NCI-H748 (cell line): ENCODE data around the gene METAP1.
"Not testable (repeated sequence)": the region's sequence is repeated elsewhere in the genome, so short reads cannot be mapped to it uniquely, and the experiment has no call there.

Source experiments
- DNase-seq: peaks from one replicate; lab custom pipeline; 2025; ENCODE audit not compliant: unreplicated experiment; lab: John Stamatoyannopoulos, UW

Gene METAP1

DNA sequence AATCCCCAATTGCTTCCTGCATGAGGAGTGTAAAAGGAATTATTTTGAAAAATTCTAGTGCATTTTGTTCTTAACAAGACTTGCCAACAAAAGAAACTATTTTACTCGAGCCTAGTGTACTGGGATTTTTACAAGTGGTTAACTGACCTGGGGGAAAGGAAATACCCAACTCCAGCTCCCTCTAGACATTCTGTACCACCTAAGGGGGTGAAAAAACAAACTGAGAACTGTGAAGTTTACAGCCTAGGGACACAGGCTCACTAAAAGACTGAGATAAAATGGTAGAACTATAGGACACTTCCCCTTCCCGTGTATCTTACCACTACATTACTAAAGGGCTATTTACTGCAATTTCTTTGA lies 95.7 kb downstream of the METAP1 start:
- no peak for DNase-seq

GRCh38 chr4:99091841-99092240 lies 96.3 kb downstream of the METAP1 start:
- DNase-seq, result not testable (repeated sequence)

DNA sequence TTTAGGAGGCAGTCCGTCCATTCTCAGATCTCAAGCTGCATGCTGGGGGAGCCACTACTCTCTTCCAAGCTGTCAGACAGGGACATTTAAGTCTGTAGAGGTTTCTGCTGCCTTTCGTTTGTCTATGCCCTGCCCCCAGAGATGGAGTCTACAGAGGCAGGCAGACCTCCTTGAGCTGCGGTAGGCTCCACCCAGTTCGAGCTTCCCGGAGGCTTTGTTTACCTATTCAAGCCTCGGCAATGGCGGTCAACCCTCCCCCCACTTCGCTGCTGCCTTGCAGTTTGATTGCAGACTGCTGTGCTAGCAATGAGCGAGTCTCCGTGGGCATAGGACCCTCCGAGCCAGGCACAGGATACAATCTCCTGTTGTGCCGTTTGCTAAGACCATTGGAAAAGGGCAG lies 103.8 kb downstream of the METAP1 start:
- peak; percentile 60 for DNase-seq

GRCh38 chr4:99099814-99100213 lies 104.3 kb downstream of the METAP1 start:
- not testable (repeated sequence) for DNase-seq

DNA sequence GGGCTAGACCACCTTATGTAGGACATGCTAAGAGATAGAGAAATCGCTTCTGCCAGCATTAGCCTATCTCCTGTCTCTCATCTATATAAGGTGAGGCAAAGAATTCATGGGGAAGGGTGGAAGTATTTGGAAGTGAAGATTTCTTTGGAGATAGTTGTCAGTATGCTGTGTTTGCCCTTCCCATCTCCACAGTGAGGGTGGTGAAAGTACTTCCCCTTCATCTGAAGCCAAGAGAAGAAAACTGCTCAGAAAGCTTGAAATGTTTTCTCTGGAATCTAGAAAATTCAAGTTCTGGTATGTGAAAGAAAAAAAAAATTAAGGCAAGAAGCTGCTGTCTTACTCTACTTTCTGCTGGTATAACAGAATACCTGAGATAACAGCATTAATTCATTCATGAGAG lies 105.4 kb downstream of the METAP1 start:
- DNase-seq, result no peak

DNA sequence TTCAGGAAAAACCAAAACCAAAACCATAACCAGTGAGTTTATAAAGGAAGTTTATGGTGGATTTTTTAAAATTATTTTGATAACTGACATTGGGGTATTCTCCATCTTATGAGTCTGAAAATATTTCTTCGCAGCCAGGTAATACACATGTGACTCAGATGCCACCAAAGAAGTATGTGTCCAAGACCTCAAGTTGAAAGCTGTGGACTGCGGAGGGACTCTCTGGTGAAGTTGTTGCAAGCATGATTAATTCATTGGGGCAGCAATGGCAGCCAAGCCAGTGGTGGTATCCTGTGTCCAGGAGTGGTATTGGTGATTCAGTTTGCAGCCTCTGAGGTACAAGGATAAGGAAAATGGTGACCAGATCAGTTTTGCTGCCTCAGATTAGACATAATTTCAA lies 107.1 kb downstream of the METAP1 start:
- DNase-seq, result no peak

DNA sequence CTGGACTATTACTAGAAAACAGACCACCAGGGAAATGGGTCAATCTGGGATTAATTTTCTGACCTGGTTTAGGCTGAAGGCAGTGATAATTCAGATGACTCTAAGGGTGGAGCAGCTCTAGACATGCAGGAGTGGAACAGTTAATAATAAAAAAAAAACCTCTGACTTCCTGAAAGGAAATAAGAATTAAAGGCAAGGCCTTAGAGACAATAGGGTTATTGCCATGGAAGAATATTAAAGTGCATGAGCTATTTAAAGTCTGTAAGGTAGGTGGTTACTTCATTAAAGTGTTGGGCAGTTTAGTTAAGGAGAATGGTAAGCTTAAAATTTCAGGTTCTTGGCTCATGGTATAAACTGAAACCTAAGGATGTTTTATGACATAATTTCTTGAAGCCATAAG lies 107.6 kb downstream of the METAP1 start:
- DNase-seq, result no peak

DNA sequence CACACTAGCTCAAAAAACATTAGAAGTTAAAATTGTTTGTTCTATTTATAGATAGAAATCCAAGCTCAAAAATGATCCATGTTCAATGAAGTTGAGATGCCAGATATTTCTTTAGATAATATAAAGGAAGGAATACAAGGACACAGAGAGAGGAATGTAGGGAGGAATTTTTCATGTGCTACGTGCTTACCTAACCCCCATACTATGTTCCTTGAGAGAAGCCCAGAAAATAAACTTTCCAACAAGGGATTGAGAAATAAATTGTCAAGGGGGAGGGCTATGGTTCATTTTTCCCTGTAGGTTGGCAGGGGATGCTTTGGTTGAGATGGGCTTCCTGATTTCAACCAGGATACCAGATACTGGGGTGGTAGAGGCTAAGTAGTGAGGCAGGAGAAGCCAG lies 108.6 kb downstream of the METAP1 start:
- DNase-seq, result no peak

DNA sequence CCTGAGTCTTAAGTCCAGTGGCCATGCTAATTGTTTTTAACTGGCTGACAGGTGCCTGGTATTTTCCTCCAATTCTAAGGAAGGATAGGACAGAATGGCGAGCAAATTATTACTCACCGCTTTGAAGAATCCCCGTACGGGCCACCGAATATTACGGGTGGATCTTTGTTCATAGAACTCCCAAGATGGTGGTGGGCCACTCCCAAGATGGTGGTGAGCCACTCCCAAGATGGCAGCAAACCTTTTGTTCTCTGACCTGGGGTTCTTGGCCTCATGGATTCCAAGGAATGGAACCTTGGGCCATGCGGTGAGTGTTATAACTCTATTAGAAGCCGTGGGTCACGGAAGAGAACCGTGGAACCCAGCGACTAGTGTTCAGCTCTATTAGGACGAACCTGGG lies 113.8 kb downstream of the METAP1 start:
- DNase-seq, result not testable (repeated sequence)
